LoVo (cell line): ENCODE results near the gene SRGAP2B.
"Not testable (repeated sequence)": the region's sequence is repeated elsewhere in the genome, so short reads cannot be mapped to it uniquely, and the experiment has no call there.

Source experiments
- DNase-seq: peaks from one replicate; pipeline ENCODE4 v3.0.0-alpha.2; 2016; ENCODE audit warnings: low spot score

The SRGAP2B gene

DNA sequence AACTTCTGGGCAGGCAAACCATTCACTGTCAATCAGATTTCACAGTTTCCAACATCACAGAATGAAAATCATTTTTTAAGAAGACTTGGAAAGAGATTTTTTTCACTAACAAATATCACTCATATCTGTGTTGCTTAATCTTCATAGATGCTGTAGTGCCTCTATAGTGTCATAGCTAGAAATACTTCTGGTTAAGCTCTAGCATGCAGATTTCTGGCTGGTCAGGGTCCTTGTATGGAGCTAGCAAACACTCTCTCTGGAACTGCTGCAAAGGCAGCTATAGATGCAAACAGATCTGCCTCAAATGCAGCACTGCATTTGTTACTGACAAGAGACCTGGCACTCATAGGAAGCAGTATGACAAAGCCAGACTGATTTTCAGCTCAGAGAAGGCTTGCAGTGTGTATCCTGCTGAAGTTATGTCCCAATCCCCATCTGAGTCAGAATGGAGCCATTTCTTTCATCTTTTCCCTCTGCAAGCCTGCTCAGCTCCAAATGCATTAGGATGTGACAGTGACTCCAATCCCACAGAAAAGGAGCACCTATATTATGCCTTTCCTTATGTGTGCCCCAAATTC, 99.2 kb downstream of the SRGAP2B start:
- peak; percentile 0 for DNase-seq

DNA sequence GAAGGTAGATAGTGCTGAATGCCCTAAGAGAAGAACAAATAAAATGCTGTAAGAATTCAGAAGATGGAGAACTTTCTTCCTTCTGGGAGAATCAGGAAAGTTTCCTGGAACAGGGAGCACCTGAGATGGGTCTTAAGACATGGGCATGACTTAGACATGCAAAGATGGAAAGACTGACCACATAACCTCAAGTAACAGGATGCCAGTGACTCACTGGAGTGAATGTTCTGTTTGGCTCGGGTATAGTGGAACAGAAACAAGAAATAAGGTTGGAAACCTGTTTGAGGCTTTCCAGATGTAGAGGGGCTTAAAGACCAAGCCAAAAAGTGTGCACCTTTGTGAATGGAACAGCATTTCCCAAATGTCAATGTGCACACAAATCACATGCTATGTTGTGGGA, 102.2 kb downstream of the SRGAP2B start:
- peak; percentile 2 for DNase-seq

DNA sequence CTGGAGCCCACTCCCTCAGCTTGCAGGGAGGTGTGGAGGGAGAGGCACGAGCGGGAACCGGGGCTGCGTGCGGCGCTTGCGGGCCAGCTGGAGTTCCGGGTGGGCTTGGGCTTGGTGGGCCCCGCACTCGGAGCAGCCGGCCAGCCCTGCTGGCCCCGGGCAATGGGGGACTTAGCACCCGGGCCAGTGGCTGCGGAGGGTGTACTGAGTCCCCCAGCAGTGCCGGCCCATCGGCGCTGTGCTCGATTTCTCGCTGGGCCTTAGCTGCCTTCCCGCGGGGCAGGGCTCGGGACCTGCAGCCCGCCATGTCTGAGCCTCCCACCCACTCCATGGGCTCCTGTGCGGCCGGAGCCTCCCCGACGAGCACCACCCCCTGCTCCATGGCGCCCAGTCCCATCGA, 104.5 kb downstream of the SRGAP2B start:
- not testable (repeated sequence) for DNase-seq

DNA sequence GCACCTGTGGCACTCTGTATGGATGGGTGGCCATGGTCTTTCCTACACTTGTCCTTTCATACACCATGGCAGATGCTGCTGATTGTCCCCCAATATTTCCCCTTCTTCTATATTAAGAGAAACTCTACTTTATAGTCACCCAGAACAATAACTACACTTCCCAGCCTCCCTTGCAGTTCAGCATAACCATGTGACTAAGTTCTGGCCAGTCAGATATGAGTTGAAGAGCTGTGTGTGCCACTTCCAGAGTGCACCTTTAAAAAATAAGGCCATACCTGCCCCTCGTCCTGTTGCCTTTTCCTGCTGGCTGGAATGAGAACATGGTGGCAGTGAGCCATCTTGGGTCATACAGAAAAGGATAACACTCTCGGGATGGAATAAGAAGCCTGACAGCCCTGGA, 108.0 kb downstream of the SRGAP2B start:
- DNase-seq = not testable (repeated sequence)

DNA sequence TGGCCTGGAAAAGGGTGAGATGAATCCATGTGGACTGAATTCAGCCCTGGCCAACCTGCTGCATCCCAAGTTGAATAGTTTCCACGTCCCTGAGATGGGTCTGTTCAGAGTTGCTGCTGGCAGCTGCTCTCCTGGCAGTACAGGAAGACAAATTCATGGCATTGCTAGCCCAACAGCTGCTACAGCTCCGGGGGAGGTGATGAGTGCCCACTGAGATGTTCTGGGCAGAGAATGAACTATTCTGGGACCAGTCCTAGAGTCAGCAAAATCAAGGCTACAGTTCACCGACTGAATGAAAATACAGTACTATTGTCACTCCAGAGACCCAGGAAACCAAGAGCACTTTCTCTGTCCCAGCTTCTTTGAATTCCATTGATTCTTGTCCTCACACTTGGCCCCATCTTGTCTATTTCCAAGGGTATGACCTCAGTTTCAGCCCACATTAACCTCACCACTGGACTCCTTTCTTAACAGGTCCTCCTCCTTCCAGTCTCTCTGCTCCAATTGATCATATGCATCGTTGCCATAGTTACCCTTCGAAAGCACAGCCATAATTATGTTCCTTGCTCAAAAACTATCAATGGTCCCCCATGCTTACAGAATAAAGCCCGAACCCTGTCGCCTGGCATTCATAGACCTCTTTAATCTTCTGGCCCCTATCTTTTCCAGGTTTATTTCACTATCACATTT, 108.8 kb downstream of the SRGAP2B start:
- DNase-seq = not testable (repeated sequence)

DNA sequence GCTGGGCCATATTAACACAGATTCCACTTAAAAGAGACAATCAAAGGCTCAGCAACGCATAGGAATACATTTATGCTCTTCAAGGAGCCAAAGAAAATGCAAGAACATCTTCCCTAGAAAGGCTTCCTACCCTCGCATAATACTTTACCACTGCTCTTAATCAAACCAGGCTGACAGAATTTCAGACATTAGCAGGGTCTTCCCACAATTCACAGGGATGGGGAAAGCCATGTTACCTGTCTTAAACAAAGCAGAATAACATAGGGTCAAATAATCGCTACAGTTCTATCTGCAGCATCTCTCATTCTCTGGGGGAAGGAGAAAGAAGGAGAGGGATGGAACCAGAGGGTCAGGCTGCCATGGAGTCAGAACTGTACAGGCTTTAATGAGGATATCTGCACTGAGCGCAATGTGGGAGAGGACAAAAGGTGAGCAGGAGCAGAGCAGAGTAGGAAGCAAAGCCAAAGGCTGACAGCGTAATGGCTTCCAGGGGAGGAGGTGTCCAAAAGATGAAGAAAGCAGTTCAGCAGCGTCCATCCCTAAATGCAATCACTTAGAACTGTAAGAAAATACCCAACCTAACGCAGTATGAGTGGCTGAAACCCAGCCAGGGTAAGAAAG, 109.5 kb downstream of the SRGAP2B start:
- not testable (repeated sequence) for DNase-seq

DNA sequence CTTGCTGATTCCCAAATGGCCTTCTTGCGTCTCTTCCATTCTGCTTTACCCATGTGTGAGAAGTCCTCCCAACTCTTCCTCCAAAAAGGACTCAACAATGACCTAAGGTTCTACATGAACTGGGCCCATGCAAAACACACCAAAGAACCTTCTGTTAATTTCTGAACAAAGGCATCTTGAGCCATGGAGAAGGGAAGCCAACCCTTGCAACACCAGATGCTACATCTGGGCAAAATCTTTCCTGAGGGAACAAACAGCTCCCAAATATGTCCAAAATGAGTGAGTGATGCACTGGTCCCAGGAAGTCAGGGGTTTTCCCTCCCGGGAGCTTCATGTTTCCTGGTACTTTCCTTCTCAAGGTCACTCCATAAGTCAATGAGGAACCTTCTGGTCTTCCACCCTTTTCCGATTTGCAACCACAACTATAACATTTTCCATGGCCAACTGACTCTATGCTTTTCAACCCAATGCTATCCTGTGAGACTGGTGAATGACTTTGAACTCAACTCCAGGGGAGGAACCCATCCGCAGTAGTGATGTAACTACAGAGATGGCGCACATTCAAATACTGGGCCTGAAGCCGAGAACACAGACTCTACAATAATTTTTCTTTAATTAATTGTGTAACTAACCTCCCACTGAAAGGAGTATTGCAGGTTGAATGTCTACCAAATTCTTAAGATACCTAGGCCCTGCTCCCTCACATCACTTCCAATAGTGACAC, 112.2 kb downstream of the SRGAP2B start:
- DNase-seq = not testable (repeated sequence)

DNA sequence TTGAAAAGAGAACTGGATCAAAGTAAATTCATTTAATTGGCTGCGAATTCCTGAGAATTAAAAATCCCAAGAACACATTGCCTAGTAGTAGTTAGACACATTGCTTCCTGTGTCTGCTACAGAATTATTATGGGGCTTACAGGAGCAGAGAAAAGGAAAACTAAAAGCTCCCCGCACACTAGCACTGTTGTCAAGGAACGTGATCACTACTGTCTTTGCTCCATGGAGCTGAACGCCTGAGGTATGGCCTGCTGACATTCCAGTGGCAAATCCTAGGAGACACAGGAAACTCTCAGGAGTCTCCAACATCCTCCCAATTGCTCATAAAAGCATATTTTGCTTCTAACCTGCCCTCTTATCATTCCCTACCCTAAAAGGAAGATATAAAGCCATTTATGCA, 114.0 kb downstream of the SRGAP2B start:
- not testable (repeated sequence) for DNase-seq

DNA sequence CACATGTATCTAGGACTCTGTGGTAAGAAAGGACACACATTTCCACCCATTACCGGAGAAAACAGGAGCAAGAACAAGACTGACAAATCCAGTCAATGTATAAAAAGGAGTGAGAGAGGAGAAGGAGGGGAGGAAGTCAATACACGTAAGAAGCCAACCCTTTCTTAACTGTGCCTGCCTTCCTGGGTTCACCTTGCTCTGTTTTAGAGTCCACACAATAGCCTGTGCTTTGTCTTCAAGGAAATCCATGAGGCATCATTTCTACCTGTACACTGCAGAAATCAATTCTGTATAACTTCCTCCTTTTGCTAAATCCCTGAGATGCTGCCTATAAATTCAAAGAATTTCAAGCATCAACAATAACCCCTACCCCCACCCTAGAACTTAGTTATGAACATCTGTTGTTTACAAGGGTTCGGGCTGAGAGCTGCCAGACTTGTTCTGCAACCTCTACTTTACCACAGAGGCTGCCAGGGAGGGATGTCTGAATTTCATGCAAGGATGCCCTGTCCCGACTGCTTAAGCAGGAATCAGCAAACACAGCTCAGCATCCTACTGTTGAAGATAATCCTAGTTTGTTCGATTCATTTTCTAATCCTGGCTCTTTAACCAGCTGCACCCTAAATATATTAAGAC, 115.0 kb downstream of the SRGAP2B start:
- DNase-seq = not testable (repeated sequence)

DNA sequence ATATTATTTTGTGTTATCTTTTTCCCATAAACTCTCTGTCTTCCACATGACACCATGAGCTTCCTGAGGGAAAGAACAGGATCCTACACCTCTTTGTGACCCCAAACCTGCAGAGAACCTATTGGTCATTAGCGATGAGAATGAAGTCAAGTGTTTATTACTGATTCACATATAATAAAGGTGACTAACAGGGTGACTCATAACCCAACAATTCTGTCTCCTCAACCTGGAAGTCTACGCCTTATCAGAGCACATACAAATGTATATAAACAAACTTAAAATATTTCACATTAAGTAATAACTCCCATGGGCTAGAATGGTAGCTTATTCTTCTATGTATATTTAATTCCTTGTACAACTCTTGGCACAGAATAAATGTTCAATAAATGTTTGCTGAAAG, 117.3 kb downstream of the SRGAP2B start:
- DNase-seq = not testable (repeated sequence)

DNA sequence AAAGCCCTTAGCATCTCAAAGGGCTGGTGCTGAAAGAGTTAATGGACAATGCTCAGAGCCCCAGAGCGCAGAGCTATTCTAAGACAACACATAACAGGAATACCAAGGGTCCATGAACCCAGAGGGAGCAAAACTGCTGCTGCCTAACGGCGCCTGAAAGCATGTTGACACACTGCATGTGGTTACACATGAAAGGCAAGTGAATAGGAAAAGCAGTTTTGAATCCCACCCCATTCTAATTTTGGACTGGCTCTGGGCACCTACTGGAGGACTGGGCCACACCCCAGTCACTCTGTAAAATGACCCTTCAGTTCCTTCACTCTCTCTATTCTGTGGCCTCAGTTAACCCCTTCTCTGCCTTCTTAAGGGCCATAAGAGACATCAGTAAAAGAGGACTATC, 123.2 kb downstream of the SRGAP2B start:
- not testable (repeated sequence) for DNase-seq

DNA sequence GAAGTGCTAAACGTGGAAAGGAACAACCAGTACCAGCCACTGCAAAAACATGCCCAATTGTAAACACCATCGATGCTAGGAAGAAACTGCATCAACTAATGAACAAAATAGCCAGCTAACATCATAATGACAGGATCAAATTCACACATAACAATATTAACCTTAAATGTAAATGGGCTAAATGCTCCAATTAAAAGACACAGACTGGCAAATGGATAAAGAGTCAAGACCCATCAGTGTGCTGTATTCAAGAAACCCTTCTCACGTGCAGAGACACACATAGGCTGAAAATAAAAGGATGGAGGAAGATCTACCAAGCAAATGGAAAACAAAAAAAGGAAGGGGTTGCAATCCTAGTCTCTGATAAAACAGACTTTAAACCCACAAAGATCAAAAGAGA, 128.6 kb downstream of the SRGAP2B start:
- not testable (repeated sequence) for DNase-seq

DNA sequence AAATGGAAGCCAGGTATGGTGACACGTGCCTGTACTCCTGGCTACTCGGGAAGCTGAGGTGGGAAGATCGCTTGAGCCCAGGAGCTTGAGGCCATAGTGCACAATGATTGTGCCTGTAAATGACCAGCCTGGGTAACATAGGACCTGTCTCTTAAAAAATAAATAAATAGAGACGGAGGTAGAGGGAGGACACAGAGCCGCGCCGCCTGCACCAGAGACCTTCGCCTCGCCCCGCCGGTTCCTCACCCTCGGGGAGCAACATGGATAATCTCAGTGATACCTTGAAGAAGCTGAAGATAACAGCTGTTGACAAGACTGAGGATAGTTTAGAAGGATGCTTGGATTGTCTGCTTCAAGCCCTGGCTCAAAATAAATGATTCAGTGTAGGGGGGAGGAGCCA, 130.4 kb downstream of the SRGAP2B start:
- not testable (repeated sequence) for DNase-seq

DNA sequence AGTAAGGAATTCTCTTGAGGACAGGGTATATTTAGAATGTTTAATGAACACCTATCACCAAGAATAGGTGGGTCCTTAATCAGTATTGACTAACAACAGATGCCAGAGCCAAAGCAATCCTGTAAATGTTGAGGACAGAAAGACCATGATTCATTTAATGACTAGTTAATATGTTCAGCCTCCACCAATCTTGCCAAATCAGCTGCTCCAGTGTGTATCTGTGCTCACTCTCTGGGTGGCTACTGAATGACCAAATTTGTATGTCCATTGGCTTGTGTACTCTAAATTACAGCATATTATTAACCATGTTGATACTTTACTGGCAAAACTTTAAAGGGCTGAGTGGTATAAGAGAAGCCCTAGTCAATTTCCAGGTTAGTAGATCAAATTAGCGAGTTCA, 130.9 kb downstream of the SRGAP2B start:
- DNase-seq = not testable (repeated sequence)

DNA sequence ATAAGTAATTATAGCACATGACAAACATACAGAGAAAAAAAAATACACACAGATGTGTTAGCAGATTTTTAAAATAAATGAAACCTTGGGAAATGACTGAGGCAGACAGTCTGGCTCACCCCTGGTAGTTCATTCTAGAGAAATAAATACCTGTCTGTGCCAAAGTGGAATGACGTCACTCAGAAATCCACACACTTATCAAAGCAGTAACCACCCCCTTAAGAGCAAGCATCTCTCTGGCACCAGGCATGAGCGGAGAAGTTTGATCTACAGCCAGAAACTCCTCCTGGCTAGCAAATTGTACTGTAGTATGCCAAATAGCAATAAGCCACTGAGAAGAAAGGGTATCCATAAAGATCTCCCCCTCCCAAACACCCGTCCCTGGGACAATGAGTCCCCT, 131.6 kb downstream of the SRGAP2B start:
- not testable (repeated sequence) for DNase-seq

DNA sequence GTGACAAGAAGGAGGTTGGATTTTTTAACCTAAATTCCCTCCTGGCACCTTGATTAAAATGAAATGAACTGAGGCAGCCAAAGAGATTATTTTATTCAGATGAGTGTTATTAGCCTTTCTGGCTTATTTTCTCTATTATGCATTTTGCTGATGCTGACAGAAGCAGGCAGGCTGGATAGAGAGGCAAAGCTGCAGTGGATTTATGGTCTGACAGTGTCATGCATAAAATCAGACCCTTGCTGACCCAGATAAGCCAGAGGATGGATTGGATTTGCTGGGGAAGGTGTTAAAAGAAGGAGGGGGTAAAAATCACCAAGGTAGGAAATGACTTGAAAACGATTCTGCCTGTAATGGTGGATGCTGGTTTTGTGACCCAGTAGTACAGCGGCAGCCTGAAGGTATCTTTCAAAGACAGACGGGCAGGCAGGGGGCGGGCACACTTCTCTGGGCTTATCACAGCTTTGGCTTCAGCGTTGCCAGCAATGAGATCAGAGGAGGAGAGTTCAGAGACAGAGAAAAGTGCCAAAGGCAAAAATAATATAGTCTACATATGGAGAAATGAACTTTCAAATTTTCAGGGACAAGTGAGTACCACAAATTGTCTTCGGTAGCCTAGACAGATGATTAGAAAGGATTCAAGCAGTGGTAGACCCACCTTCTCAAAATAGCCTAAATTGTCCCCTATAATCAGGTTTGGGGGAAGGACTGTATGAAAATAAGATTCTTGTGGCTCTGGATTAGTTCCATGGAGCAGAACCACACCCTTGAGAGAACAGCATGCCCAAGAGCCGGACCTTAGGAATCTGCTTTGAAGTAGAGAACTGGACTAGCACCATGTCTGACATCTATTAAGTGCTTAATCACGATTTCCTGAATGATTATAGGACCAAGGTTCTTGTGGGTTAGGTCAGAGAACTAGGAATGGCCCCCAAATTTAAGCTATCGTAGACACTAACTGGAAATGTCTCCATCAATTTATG, 133.2 kb downstream of the SRGAP2B start:
- not testable (repeated sequence) for DNase-seq

DNA sequence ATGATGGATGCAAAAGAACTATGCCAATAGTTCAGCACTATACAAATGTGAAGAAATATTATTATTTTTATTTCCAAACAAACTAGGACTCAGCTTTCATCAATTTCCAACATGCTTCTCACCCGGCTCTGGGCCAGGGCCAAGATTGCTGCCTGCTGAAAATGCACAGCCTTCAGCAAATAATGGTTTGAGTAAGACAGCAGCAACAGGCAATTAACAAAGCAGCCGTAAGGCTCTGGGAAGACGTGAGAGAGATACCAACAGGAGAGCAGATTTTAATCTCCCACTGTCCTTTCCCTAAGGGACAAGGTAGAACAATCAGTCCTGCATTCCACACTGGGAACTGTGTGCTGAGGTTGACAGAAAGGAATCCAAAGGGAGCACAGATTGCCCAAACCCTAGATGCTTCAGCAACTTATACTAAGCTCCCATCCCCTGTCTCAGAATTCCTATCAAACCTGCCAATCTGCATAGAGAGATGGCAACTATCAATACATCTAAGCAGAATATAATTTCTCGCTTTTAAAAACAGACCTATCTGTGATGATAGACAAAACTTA, 134.1 kb downstream of the SRGAP2B start:
- DNase-seq = not testable (repeated sequence)

DNA sequence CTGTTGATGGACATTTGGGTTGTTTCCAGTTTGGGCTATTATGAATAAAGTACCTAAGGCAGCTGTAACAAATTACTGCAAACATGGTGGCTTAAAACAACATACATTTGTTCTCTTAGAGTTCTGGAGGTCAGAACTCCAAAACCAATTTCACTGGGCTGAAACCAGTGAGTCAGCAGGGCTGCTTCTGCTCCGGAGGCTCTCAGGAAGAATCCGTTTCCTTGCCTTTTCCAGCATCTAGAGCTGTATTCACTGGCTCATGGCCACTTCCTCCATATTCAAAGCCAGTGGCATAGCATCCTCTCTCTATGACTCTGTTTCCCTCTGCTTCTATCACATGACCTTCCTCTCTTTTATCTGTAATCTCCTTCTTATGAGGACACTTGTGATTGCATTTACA, 146.7 kb downstream of the SRGAP2B start:
- not testable (repeated sequence) for DNase-seq

DNA sequence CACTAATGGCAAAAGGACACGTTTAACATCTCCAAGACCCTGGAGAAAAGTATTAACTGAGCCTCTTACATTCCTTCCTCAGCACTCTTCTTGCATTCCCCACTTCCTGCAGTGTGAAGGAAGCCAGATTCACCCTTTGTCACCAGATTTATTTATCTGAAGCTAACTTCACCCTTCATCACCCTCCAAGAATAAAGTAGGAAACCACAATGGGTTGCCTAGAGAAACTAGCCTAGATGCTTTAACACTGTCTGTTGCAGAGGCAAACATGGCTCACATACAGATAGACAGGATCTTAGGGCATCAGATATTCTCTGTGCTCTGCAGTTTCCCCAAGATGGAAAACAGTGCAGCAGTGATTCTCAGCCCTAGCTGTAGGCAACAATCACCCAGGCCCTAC, 147.6 kb downstream of the SRGAP2B start:
- DNase-seq = not testable (repeated sequence)
